H7 (cell line): ENCODE measurements around the gene EPS8. TPM values are rescaled to one million over a fixed set of nuclear protein-coding genes. Genes with fewer than 3 reads are reported as not detected.
"Not testable (repeated sequence)": the region's sequence is repeated elsewhere in the genome, so short reads cannot be mapped to it uniquely, and the experiment has no call there.

ENCODE experiments used
- DNase-seq: peaks from one replicate; pipeline ENCODE4 v3.0.0; 2012
- H3K27me3 ChIP-seq: 2 replicates; pipeline ENCODE4 v1.6.0; 2011; ENCODE audit warnings: mild to moderate bottlenecking, low read length; ENCODE audit not compliant: control insufficient read depth, insufficient read depth
- H3K36me3 ChIP-seq: replicated peaks from 2 replicates; pipeline ENCODE4 v1.5.1; 2011; ENCODE audit warnings: low read length; ENCODE audit not compliant: control insufficient read depth, insufficient read depth
- H3K4me3 ChIP-seq: 2 replicates; pipeline ENCODE4 v1.5.1; 2011; ENCODE audit warnings: low read depth, mild to moderate bottlenecking, control low read depth, low read length, moderate library complexity; ENCODE audit not compliant: insufficient read depth
- total RNA-seq: library from RNA; depleted of rRNA; stranded (reverse); fragments of >200 nt; shearing (Covaris generic); gene quantifications from 2 replicates; pipeline ENCODE4 v1.2.3, GENCODE V29; 2014

The EPS8 gene
- total RNA-seq, 1 experiment from 2014 or later, result 2.7 TPM

DNA sequence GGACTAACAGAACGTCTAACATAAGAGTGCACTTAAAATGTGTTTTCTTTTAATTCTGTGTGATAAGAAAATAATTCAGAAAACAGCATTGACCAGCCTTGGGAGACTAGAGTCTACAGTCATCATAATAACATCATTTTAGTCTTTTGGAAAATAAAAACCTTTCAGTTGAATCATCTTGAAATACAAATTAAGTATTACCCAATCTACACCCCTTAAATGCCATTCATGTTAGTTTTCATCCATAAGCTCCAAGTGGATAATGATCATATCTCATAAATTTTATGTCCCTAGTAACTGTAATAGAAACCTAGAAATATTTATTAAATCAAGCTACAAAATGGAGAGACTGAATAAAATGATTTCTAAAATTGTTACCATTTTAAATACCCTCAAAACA, 32.4 kb downstream of the EPS8 start:
- no peak for DNase-seq
- Histone ChIP-seq H3K36me3 (no peaks in the 10 kb centered on the region), H3K4me3 (no peak overlapping the region), H3K27me3 (no peaks in the 10 kb centered on the region)

DNA sequence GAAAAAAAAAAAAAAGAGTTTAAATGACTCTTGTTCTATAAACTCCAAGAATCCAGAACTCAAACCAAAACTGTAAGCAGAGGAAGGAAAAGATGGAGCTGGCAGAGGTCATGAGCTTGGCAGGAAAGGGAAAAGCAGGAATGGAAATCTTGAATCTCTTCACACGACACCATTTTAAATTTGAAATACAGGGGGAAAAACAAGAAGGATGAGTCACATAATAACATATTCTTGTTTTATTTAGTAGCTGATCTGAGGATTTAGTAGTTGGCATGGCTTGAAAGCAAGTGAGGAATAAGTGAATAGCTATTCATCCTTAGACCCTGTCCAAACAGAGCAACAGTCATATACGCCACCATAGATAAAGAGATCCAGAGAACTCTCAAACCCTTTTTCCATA, 35.0 kb downstream of the EPS8 start:
- Histone ChIP-seq H3K27me3 (no peaks in the 10 kb centered on the region), H3K36me3 (no peaks in the 10 kb centered on the region), H3K4me3 (no peak overlapping the region)
- DNase-seq, result no peak

DNA sequence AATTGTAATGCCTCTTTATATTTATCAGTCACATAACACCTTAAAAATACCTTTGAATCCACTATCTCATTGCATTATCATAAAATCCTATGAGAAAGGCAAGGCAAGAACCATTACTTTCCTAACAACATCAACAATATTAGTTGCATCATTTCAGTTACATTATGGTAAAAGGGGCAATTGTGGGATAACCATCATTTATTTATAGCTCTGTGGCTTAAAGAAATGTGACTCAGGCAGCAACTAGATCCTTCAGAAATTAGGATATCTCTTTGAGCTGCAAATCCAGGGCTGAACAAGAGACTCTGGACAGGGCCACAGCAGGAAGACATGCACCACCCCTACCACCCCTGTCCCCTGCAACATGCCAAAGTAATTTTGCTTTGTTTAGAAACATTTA, 36.4 kb downstream of the EPS8 start:
- no peaks in the 10 kb centered on the region for H3K36me3 ChIP-seq
- DNase-seq, result no peak

DNA sequence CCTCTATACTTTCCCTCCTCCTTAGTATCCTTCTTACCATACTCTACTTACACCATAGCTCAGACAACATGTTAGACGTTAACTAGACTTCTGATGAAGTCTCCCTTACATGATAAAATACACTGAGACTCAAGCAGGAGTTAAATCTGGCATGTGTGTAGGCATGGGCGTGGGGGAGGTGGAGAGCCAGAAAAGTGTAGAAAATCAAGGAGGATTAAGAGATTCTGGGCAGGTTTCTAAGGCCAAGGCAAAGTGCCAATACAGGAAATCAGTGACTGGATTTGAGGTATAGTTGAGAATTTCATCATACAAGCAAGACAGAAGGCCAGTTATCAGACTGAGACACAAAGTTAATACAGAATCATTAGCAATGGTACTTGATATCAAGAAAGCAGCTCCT, 37.4 kb downstream of the EPS8 start:
- H3K27me3 ChIP-seq, result no peaks in the 10 kb centered on the region
- DNase-seq, result no peak
- H3K4me3 ChIP-seq, result no peak overlapping the region
- H3K36me3 ChIP-seq, result no peaks in the 10 kb centered on the region

More for the DNA sequence above, 36.4 kb downstream of the EPS8 start:
- no peaks in the 10 kb centered on the region for H3K27me3 ChIP-seq
- H3K4me3 ChIP-seq, result no peak overlapping the region

GRCh38 chr12:15749937-15750336, 39.3 kb downstream of the EPS8 start:
- Histone ChIP-seq H3K4me3 (no peak overlapping the region), H3K27me3 (no peaks in the 10 kb centered on the region), H3K36me3 (no peaks in the 10 kb centered on the region)
- no peak for DNase-seq

GRCh38 chr12:15741870-15742269, 47.3 kb downstream of the EPS8 start:
- DNase-seq, H3K27me3 ChIP-seq, H3K4me3 ChIP-seq, H3K36me3 ChIP-seq: not testable (repeated sequence)

DNA sequence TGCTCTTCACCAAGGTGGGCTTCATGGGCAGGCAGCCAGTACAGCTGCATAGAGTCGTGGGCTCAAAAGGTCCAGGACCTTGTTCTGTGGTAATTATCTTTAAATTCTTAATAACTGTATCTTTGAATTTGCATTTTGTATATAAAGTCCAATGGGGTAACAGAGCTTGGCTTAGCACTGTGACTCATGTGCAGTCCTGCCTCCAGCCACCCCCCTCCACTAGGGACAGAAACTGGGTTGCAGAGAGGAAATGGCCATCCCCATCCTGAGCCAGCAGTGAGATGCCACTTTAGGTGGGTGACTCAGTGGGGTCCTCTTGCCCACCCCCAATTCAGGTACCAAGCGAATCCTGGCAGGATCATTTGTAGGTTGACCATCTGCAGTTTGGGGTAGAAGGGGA, 48.1 kb downstream of the EPS8 start:
- H3K36me3 ChIP-seq, result no peaks in the 10 kb centered on the region
- H3K27me3 ChIP-seq, result no peaks in the 10 kb centered on the region
- no peak for DNase-seq
- no peak overlapping the region for H3K4me3 ChIP-seq

DNA sequence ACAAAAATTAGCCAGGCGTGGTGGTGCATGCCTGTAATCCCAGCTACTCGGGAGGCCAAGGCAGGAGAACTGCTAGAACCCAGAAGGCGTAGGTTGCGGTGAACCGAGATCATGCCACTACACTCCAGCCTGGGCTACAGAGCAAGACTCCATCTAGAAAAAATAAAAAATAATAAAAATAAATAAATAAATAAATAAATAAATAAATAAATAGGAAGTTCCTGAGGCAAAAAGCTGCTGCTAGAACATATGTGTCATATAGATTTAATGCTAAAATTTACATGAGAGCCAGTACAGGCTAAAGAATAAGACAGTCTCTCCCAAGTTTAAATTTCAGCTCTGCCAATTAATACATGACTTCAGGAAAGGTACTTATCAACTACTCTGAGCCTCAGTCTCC, 48.8 kb downstream of the EPS8 start:
- H3K4me3 ChIP-seq, DNase-seq, H3K36me3 ChIP-seq, H3K27me3 ChIP-seq: not testable (repeated sequence)

GRCh38 chr12:15738438-15739015, 50.7 kb downstream of the EPS8 start:
- Histone ChIP-seq H3K4me3 (no peak overlapping the region), H3K36me3 (no peaks in the 10 kb centered on the region), H3K27me3 (no peaks in the 10 kb centered on the region)
- no peak for DNase-seq

GRCh38 chr12:15735837-15736615, 53.2 kb downstream of the EPS8 start:
- no peak for DNase-seq
- H3K36me3 ChIP-seq, result no peaks in the 10 kb centered on the region
- no peak overlapping the region for H3K4me3 ChIP-seq
- H3K27me3 ChIP-seq, result no peaks in the 10 kb centered on the region

DNA sequence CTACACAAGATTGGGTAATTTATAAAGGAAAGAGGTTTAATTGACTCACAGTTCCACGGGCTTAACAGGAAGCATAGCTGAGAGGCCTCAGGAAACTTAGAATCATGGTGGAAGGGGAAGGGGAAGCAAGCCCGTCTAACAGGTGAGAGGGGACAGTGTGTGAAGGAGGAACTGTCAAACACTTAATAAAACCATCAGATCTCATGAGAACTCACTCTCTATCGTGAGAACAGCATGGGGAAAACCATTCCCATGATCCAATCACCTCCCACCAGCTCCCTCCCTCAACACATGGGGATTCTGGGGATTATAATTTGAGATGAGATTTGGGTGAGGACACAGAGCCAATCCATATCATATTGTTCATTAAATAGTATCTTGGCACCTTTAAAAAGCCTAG, 56.1 kb downstream of the EPS8 start:
- Histone ChIP-seq H3K27me3 (no peaks in the 10 kb centered on the region), H3K36me3 (no peaks in the 10 kb centered on the region), H3K4me3 (no peak overlapping the region)
- no peak for DNase-seq

- no peak overlapping the region for H3K4me3 ChIP-seq
- H3K36me3 ChIP-seq, result no peaks in the 10 kb centered on the region
- H3K27me3 ChIP-seq, result no peaks in the 10 kb centered on the region
- DNase-seq, result no peak
These were observed 56.7 kb downstream of the EPS8 start for GRCh38 chr12:15732341-15733061.

GRCh38 chr12:15731940-15732339, 57.2 kb downstream of the EPS8 start:
- H3K27me3 ChIP-seq, result no peaks in the 10 kb centered on the region
- H3K36me3 ChIP-seq, result no peaks in the 10 kb centered on the region
- DNase-seq, result no peak
- no peak overlapping the region for H3K4me3 ChIP-seq

GRCh38 chr12:15729097-15729496, 60.1 kb downstream of the EPS8 start:
- Histone ChIP-seq H3K27me3 (no peaks in the 10 kb centered on the region), H3K36me3 (no peaks in the 10 kb centered on the region), H3K4me3 (no peak overlapping the region)
- no peak for DNase-seq

DNA sequence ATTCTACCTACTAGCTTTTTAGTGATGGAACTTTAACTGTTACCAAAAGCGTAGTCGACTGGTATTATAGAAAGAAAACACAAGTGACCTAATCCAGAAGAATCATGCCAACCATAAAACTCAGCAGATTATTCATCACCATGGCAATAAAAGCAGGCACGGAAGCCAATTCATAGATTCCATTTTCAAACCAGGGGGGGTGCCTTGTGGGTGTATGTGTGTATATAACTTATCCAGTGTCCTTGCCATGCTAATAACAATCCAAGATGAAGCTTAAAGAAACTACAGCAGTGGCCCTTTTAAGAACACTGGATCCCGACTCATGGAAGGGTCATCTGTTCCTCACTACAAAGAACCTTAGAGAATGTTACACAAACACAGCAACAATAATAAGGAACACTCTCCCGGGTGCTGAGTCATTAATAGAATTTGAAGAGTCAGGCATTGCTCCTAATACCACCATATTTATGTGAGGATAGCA, 61.0 kb downstream of the EPS8 start:
- no peaks in the 10 kb centered on the region for H3K27me3 ChIP-seq
- DNase-seq, result no peak
- H3K4me3 ChIP-seq, result no peak overlapping the region
- no peaks in the 10 kb centered on the region for H3K36me3 ChIP-seq
